Activated CD4-positive, alpha-beta memory T cell treated with anti-CD3 and anti-CD28 coated beads for 36 hours (primary cell): Measurements from ENCODE around the gene LIPT1. TPM values are rescaled to one million over a fixed set of nuclear protein-coding genes. Genes with fewer than 3 reads are reported as not detected.
"Not testable (repeated sequence)": the region's sequence is repeated elsewhere in the genome, so short reads cannot be mapped to it uniquely, and the experiment has no call there.

Experiments used
- CTCF ChIA-PET: fragments of 350-600 bp; sonication (Branson Sonifier 250); formaldehyde crosslinking; loops from one replicate; lab custom pipeline; 2021; ENCODE audit warnings: antibody characterized with exemption, inconsistent platforms; lab: Charles Lee
- POLR2A ChIA-PET: fragments of 350-600 bp; sonication (Branson Sonifier 250); formaldehyde crosslinking; loops from one replicate; lab custom pipeline; 2021; ENCODE audit warnings: antibody characterized with exemption; lab: Charles Lee
- DNase-seq: peaks from one replicate; pipeline ENCODE4 v3.0.0-alpha.2; 2020
- H3K27ac Mint-ChIP-seq: one replicate; pipeline ENCODE4 v1.8.0; 2021; ENCODE audit warnings: mixed read lengths
- H3K27me3 Mint-ChIP-seq: one replicate; pipeline ENCODE4 v1.8.0; 2021; ENCODE audit warnings: mixed read lengths
- H3K36me3 Mint-ChIP-seq: one replicate; pipeline ENCODE4 v1.8.0; 2021; ENCODE audit warnings: mixed read lengths
- H3K4me1 Mint-ChIP-seq: one replicate; pipeline ENCODE4 v1.8.0; 2021; ENCODE audit warnings: low read depth, mixed read lengths
- H3K4me3 Mint-ChIP-seq: one replicate; pipeline ENCODE4 v1.8.0; 2021; ENCODE audit warnings: mild to moderate bottlenecking, mixed read lengths
- H3K9me3 Mint-ChIP-seq: one replicate; pipeline ENCODE4 v1.8.0; 2021; ENCODE audit warnings: mixed read lengths
- intact Hi-C: fragments of 100-400 bp; cut with micrococcal nuclease; formaldehyde crosslinking; loops from one replicate; pipeline ENCODE4 v1.15.1; 2023
- total RNA-seq, 2 experiments: library from RNA; stranded (reverse); gene quantifications; one replicate each; pipeline ENCODE4 v1.2.3, GENCODE V29; 2021

The LIPT1 gene
- total RNA-seq, 2 experiments from 2014 or later, result 3.3 to 4.6 TPM

DNA sequence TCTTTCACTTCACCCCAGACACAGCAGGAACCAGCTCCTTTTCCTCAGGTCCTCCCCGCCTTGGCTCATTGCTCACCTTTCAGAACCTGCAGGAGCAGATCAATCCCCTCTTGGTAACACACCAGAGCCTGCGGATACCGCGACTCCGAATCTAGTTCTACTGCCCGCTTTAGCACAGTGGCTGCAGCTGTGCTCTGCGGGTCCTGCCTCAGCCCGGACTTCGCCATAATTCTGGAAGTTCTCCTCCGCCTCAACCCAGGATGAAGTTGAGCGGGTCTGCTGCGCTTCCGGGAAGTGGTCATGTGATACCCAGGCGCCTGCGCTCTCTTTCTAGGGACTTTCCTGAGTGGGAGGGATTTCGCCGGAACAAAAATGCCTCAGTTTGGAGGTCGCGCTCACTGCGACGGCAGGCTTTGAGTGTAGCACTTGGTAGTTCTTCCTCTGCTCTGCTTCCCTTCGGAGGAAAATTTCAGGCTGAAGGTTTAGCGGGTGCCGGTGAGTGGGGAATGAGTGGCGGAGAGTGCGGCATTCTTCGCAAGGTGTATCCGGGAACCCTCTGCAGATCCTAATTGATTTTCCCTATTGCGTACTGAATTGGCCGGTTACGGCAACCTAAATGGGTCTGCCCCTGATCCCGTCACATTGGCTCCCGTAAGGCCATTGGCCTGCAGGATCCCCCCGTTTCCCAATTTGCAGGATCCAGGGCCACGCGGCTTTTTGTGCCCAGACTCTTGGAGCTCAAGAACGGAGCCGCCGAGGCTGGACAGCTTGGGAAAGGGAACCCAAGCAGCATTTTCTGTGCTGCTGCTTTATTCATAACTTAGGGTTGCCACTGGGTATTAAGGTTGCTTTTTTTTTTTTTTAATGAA is 26.2 kb downstream of the LIPT1 start, which contains the start of the genes MITD1 and MRPL30:
Gene MITD1 (minus strand): TSS at position 304 of the 869 bp plus-strand sequence. CDS start 77 bp downstream, at position 227.
Gene MRPL30 (plus strand): TSS at position 430 of the 869 bp plus-strand sequence. CDS start 5,020 bp downstream, outside the sequence.
- POLR2A ChIA-PET, result interaction anchor here (0.7 to 1.6 kb wide), 5 partner anchors 25 to 156 kb away, joined by 3 to 12 read pairs (median 8); partner anchors contain the start of genes C2orf15, EIF5B, LIPT1 and TSGA10
- CTCF ChIA-PET, result interaction anchor here (0.6 to 1.8 kb wide), 10 partner anchors 12 to 640 kb away, joined by 3 to 7 read pairs (median 4); partner anchors contain the start of genes EIF5B and TXNDC9
- peak within 1 kb of the TSS; percentile 98 for H3K4me3 Mint-ChIP-seq
- H3K27me3 Mint-ChIP-seq, result no peaks in the 10 kb centered on the region
- H3K36me3 Mint-ChIP-seq, result peaks cover 4% of the 10 kb centered on the region
- DNase-seq, result peak; percentile 95
- no peaks in the 10 kb centered on the region for H3K9me3 Mint-ChIP-seq
- intact Hi-C loops, result loop anchor here (1.0 kb wide), 4 partner anchors 27 to 309 kb away; partner anchors contain the start of genes C2orf15, LIPT1, REV1 and TSGA10
- H3K27ac Mint-ChIP-seq, result peak within 1 kb of the TSS; percentile 97
- H3K4me1 Mint-ChIP-seq, result peaks cover 49% of the 10 kb centered on the region

GRCh38 chr2:99181624-99182000 is 26.8 kb downstream of the LIPT1 start:
- Mint-ChIP-seq H3K4me3 (peak overlapping the region; percentile 98), H3K4me1 (peaks cover 48% of the 10 kb centered on the region), H3K27me3 (no peaks in the 10 kb centered on the region), H3K27ac (peak overlapping the region; percentile 97), H3K36me3 (peaks cover 4% of the 10 kb centered on the region), H3K9me3 (no peaks in the 10 kb centered on the region)
- intact Hi-C loops, result loop anchor here (1.0 kb wide), 4 partner anchors 27 to 309 kb away; partner anchors contain the start of genes C2orf15, LIPT1, REV1 and TSGA10
- no peak for DNase-seq
- CTCF ChIA-PET, result interaction anchor here (0.9 kb wide), 1 partner anchor 14 kb away, joined by 4 read pairs; no protein-coding TSS in a partner anchor
- POLR2A ChIA-PET, result interaction anchor here (0.7 kb wide), 1 partner anchor 40 kb away, joined by 5 read pairs; the partner anchor contains the start of gene C2orf15

- H3K27me3 Mint-ChIP-seq, result no peaks in the 10 kb centered on the region
- intact Hi-C loops, result no loop called here
- ChIA-PET POLR2A (no interaction called here), CTCF (no interaction called here)
- H3K36me3 Mint-ChIP-seq, result peaks cover 5% of the 10 kb centered on the region
- H3K4me1 Mint-ChIP-seq, result peaks cover 45% of the 10 kb centered on the region
- H3K27ac Mint-ChIP-seq, result no peak overlapping the region
- no peak overlapping the region for H3K4me3 Mint-ChIP-seq
- no peak for DNase-seq
- no peaks in the 10 kb centered on the region for H3K9me3 Mint-ChIP-seq
Observed at GRCh38 chr2:99183025-99183424, 28.3 kb downstream of the LIPT1 start.

GRCh38 chr2:99184811-99185210 is 30.0 kb downstream of the LIPT1 start:
- intact Hi-C loops, result no loop called here

DNA sequence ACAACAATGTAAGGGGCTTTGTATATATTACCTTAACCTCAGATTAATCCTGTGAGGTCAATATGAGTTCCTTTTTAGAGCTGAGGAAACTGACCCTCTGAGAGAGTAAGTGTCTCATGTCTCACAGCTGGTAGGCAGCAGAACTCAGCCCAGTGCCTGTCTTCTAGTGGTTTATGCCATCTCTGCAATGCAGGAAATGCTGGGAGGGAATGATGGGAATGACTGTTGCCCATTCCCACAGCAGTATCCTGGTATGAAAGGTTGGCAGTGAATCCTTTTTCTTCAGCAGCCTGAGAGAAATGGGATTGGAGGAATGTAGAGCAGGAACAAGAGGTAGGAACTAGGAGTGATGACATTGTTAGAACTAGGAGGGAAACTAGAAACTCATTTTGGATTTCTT is 32.2 kb downstream of the LIPT1 start:
- H3K4me3 Mint-ChIP-seq, result no peak overlapping the region
- ChIA-PET POLR2A (no interaction called here), CTCF (no interaction called here)
- H3K9me3 Mint-ChIP-seq, result no peaks in the 10 kb centered on the region
- no peak overlapping the region for H3K27ac Mint-ChIP-seq
- intact Hi-C loops, result no loop called here
- H3K4me1 Mint-ChIP-seq, result peaks cover 35% of the 10 kb centered on the region
- no peak for DNase-seq
- peaks cover 24% of the 10 kb centered on the region for H3K36me3 Mint-ChIP-seq
- H3K27me3 Mint-ChIP-seq, result no peaks in the 10 kb centered on the region

More at GRCh38 chr2:99184811-99185210, 30.0 kb downstream of the LIPT1 start:
- Mint-ChIP-seq H3K27me3 (no peaks in the 10 kb centered on the region), H3K36me3 (peaks cover 10% of the 10 kb centered on the region), H3K4me1 (peaks cover 41% of the 10 kb centered on the region), H3K9me3 (no peaks in the 10 kb centered on the region), H3K27ac (no peak overlapping the region), H3K4me3 (no peak overlapping the region)
- ChIA-PET CTCF (no interaction called here), POLR2A (no interaction called here)
- no peak for DNase-seq

- Mint-ChIP-seq H3K36me3 (peaks cover 35% of the 10 kb centered on the region), H3K4me1 (peaks cover 30% of the 10 kb centered on the region), H3K27me3 (no peaks in the 10 kb centered on the region), H3K27ac (peak overlapping the region; percentile 6), H3K9me3 (no peaks in the 10 kb centered on the region), H3K4me3 (no peak overlapping the region)
- POLR2A ChIA-PET, result interaction anchor here (0.7 kb wide), 1 partner anchor 561 kb away, joined by 3 read pairs; no protein-coding TSS in a partner anchor
- CTCF ChIA-PET, result no interaction called here
- intact Hi-C loops, result no loop called here
- DNase-seq, result no peak
Observed at GRCh38 chr2:99188357-99188756, 33.6 kb downstream of the LIPT1 start.

- DNase-seq, result no peak
- Mint-ChIP-seq H3K4me1 (peaks cover 17% of the 10 kb centered on the region), H3K4me3 (no peak overlapping the region), H3K27ac (no peak overlapping the region), H3K9me3 (no peaks in the 10 kb centered on the region), H3K27me3 (no peaks in the 10 kb centered on the region), H3K36me3 (peaks cover 42% of the 10 kb centered on the region)
- intact Hi-C loops, result no loop called here
- POLR2A ChIA-PET, result no interaction called here
- CTCF ChIA-PET, result no interaction called here
Observed at GRCh38 chr2:99190548-99190947, 35.8 kb downstream of the LIPT1 start.

- H3K9me3 Mint-ChIP-seq, POLR2A ChIA-PET, DNase-seq, intact Hi-C loops, H3K4me3 Mint-ChIP-seq, H3K27me3 Mint-ChIP-seq, CTCF ChIA-PET, H3K27ac Mint-ChIP-seq: not testable (repeated sequence)
- peaks cover 47% of the 10 kb centered on the region for H3K36me3 Mint-ChIP-seq
- peaks cover 13% of the 10 kb centered on the region for H3K4me1 Mint-ChIP-seq
Observed at GRCh38 chr2:99192364-99192763, 37.6 kb downstream of the LIPT1 start.

DNA sequence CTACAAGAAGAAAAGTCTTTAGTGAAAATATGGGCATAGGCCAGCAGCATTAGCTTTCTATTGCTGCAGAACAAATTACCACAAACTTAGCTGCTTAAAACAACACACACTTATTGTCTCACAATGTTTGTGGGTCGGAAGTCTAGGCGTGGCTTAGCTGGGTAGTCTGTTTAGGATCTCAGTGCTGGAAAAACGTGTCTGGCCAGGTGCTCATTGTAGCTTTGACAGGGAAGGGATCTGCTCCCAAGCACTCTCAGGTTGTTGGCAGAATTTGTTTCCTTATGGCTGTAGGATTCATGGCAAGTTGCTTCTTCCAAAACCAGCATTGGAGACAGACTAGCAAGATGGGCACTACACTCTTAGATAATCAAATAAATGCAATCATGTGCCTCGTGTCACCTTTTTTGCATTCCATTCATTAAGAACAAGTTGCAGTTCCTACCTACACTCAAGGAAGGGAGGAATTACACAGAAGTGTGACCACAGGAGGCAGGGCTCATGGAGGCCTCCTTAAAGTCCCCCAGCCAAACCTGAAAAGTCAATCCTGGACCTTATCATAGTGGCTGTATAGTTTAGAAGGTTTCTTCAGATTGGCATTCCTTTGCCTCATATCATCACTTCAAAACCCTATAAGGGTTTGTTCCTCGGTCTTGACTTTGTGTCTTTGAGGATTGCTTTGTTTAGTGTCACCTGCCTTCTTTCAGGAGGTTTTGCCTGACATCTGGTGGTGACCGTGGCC is 43.5 kb downstream of the LIPT1 start:
- H3K9me3 Mint-ChIP-seq, result no peaks in the 10 kb centered on the region
- no peak for DNase-seq
- POLR2A ChIA-PET, result no interaction called here
- H3K4me3 Mint-ChIP-seq, result no peak overlapping the region
- H3K27ac Mint-ChIP-seq, result no peak overlapping the region
- H3K4me1 Mint-ChIP-seq, result no peaks in the 10 kb centered on the region
- H3K27me3 Mint-ChIP-seq, result no peaks in the 10 kb centered on the region
- CTCF ChIA-PET, result no interaction called here
- intact Hi-C loops, result no loop called here
- peaks cover 12% of the 10 kb centered on the region for H3K36me3 Mint-ChIP-seq

GRCh38 chr2:99200076-99200800 is 45.5 kb downstream of the LIPT1 start:
- Mint-ChIP-seq H3K4me1 (no peaks in the 10 kb centered on the region), H3K36me3 (peaks cover 8% of the 10 kb centered on the region), H3K27me3 (no peaks in the 10 kb centered on the region), H3K9me3 (no peaks in the 10 kb centered on the region), H3K27ac (no peak overlapping the region), H3K4me3 (no peak overlapping the region)
- CTCF ChIA-PET, result no interaction called here
- POLR2A ChIA-PET, result no interaction called here
- intact Hi-C loops, result no loop called here
- no peak for DNase-seq

- no peak for DNase-seq
- Mint-ChIP-seq H3K27me3 (no peaks in the 10 kb centered on the region), H3K4me3 (no peak overlapping the region), H3K27ac (peak overlapping the region; percentile 2), H3K4me1 (no peaks in the 10 kb centered on the region), H3K36me3 (peaks cover 12% of the 10 kb centered on the region), H3K9me3 (peaks cover 4% of the 10 kb centered on the region)
- intact Hi-C loops, result no loop called here
- ChIA-PET CTCF (interaction anchor here (1.4 kb wide), 1 partner anchor 16 kb away, joined by 4 read pairs; no protein-coding TSS in a partner anchor), POLR2A (no interaction called here)
Observed at GRCh38 chr2:99201959-99202678, 47.4 kb downstream of the LIPT1 start.
